ENCODE data around the gene NSG1. TPM values are rescaled to one million over a fixed set of nuclear protein-coding genes. Genes with fewer than 3 reads are reported as not detected.

Gene NSG1
- total RNA-seq, 1 donor from 2014 or later, result 2.4 TPM

DNA sequence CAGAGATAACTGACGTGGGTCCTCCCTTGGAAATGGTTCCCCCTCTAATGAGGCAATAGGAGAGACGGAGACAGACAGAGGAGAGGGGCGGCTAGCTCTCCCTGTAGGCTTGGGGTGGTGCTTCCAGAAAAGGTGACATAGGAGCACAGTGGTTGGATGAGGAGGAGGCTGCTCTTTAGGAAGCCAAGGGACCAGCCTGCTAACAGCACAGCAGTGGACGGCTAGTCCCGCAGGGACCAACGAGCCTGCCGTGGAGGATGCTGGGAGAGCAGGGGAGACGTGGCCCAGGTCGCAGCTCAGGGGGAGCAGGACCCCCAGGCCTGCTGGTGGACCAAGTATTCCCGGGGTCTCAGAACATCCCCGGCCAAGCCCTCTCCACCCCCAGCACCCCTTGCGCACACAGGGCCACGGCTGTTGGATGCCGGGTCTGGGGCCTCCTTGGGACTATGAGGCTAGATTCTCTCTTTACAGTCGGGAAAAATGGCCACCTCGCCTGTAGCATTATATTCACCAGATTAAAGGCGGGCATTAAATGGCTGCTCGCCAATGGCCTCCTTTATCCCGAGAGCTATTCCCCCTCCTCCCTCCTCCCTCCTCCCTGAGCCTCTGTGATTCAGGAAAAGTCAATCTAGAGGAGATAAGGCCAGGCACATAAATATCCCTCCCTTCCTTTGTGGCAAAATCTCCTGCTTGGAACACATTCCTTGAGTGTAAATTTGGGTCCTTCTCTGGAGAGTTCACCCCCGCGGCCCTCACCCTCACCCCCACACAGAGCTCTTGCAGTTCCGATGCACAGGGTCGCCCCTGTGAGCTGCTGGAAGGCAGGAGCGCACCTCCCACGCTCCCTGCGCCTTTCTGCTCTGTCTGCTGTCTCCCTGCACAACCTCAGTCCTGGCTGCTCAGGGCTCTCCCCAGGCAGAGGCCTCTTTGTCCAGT, 30.5 kb upstream of the NSG1 start:
- TF ChIP-seq CTCF (IDR thresholded peaks at IDR 0.05; ENCODE audit: insufficient read depth, low read length, severe bottlenecking), result no peak
- DNase-seq (ENCODE audit: low read depth), result no peak
- Histone ChIP-seq H3K4me3 (ENCODE audit: low read depth, low read length) (no peak overlapping the region), H3K27me3 (ENCODE audit: control insufficient read depth, insufficient read depth, low read length) (no peaks in the 10 kb centered on the region), H3K36me3 (ENCODE audit: control insufficient read depth, insufficient read depth, low read length) (no peaks in the 10 kb centered on the region)
- no peak for FAIRE-seq

GRCh38 chr4:4358093-4358854, 28.6 kb upstream of the NSG1 start:
- DNase-seq (ENCODE audit: low read depth) (no peak), FAIRE-seq (no peak)
- Histone ChIP-seq H3K36me3 (ENCODE audit: control insufficient read depth, insufficient read depth, low read length) (no peaks in the 10 kb centered on the region), H3K27me3 (ENCODE audit: control insufficient read depth, insufficient read depth, low read length) (no peaks in the 10 kb centered on the region), H3K4me3 (ENCODE audit: low read depth, low read length) (no peak overlapping the region)
- no peak for TF ChIP-seq CTCF (IDR thresholded peaks at IDR 0.05; ENCODE audit: insufficient read depth, low read length, severe bottlenecking)

- DNase-seq (ENCODE audit: low read depth), result no peak
- no peak for FAIRE-seq
- Histone ChIP-seq H3K27me3 (ENCODE audit: control insufficient read depth, insufficient read depth, low read length) (no peaks in the 10 kb centered on the region), H3K4me3 (ENCODE audit: low read depth, low read length) (no peak overlapping the region), H3K36me3 (ENCODE audit: control insufficient read depth, insufficient read depth, low read length) (no peaks in the 10 kb centered on the region)
- no peak for TF ChIP-seq CTCF (IDR thresholded peaks at IDR 0.05; ENCODE audit: insufficient read depth, low read length, severe bottlenecking)
Measured at GRCh38 chr4:4361883-4362282, 25.0 kb upstream of the NSG1 start.

DNA sequence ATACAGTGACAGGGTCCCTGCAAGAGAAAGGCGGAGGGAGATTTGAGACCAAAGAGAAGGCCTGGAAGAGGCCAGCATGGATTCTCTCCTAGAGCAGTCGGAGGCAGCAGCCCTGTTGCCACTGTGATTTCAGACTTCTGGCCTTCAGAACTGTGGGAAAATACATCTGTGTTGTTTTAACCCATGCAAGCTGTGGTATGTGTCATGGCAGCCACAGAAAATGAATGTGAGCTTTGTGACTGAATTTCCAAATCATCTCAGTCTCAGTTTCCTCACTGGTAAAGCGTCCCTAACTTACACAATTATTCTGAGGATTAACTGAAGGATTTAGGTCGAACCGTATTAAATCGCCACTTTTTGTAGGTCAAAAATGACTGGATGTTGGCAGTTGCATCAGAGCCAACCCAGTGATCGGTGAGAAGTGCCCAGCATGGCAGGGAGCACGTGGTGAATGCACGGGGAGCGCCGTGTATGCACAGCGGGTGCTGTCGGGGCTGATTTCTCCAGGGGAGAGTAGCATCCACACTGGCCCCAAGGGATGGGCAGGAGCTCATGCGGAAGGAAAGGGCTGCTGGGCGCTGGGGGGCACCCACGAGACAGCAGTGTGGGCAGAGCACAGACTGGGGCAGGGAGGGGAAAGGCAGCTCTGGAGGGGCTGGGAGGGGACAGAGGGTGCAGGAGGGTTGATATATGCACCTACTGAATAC, 23.8 kb upstream of the NSG1 start:
- FAIRE-seq, result peak; percentile 64
- no peak for TF ChIP-seq CTCF (IDR thresholded peaks at IDR 0.05; ENCODE audit: insufficient read depth, low read length, severe bottlenecking)
- Histone ChIP-seq H3K27me3 (ENCODE audit: control insufficient read depth, insufficient read depth, low read length) (no peaks in the 10 kb centered on the region), H3K36me3 (ENCODE audit: control insufficient read depth, insufficient read depth, low read length) (no peaks in the 10 kb centered on the region), H3K4me3 (ENCODE audit: low read depth, low read length) (no peak overlapping the region)
- DNase-seq (ENCODE audit: low read depth), result no peak

- no peak for TF ChIP-seq CTCF (IDR thresholded peaks at IDR 0.05; ENCODE audit: insufficient read depth, low read length, severe bottlenecking)
- Histone ChIP-seq H3K4me3 (ENCODE audit: low read depth, low read length) (no peak overlapping the region), H3K36me3 (ENCODE audit: control insufficient read depth, insufficient read depth, low read length) (no peaks in the 10 kb centered on the region), H3K27me3 (ENCODE audit: control insufficient read depth, insufficient read depth, low read length) (no peaks in the 10 kb centered on the region)
- DNase-seq (ENCODE audit: low read depth) (no peak), FAIRE-seq (no peak)
Measured at GRCh38 chr4:4364061-4364460, 22.8 kb upstream of the NSG1 start.
